RWPE2 (cell line): ENCODE results near the gene LGSN.
"Not testable (repeated sequence)": the region's sequence is repeated elsewhere in the genome, so short reads cannot be mapped to it uniquely, and the experiment has no call there.

Experiments used
- ATAC-seq: fragments of 200-7000 bp; cut with Tn5 transposase; 3 replicates; pipeline ENCODE4 v1.9.1; 2021; ENCODE audit warnings: low read depth
- DNase-seq: peaks from one replicate; pipeline ENCODE4 v3.0.0-alpha.2; 2020; ENCODE audit warnings: low spot score
- H3K27ac ChIP-seq: fragments of 450-650 bp; 2 replicates; pipeline ENCODE4 v1.5.1; 2017; ENCODE audit warnings: mild to moderate bottlenecking; ENCODE audit not compliant: poor library complexity, severe bottlenecking
- H3K27me3 ChIP-seq: fragments of 250-450 bp; sonication (Bioruptor Pico); 2 replicates; pipeline ENCODE4 v1.5.1; 2021; ENCODE audit warnings: mild to moderate bottlenecking, moderate library complexity; ENCODE audit not compliant: insufficient read depth, poor library complexity, severe bottlenecking
- H3K36me3 ChIP-seq: fragments of 250-450 bp; sonication (Bioruptor Pico); 2 replicates; pipeline ENCODE4 v1.5.1; 2020; ENCODE audit warnings: low read depth, mild to moderate bottlenecking, moderate library complexity
- H3K4me1 ChIP-seq: fragments of 250-450 bp; sonication (Bioruptor Pico); 2 replicates; pipeline ENCODE4 v1.5.1; 2021; ENCODE audit warnings: mild to moderate bottlenecking, moderate library complexity; ENCODE audit not compliant: insufficient read depth, poor library complexity, severe bottlenecking
- H3K4me3 ChIP-seq: fragments of 250-450 bp; sonication (Bioruptor Pico); 2 replicates; pipeline ENCODE4 v1.5.1; 2021; ENCODE audit warnings: mild to moderate bottlenecking, moderate library complexity; ENCODE audit not compliant: severe bottlenecking
- H3K9me3 ChIP-seq: fragments of 250-450 bp; sonication (Bioruptor Pico); 2 replicates; pipeline ENCODE4 v1.5.1; 2021; ENCODE audit warnings: mild to moderate bottlenecking, moderate library complexity; ENCODE audit not compliant: severe bottlenecking
- CTCF ChIP-seq: fragments of 450-650 bp; IDR thresholded peaks from one replicate; pipeline ENCODE4 v1.5.1; 2017; ENCODE audit warnings: mild to moderate bottlenecking, moderate library complexity; ENCODE audit not compliant: poor library complexity, severe bottlenecking

Gene LGSN

GRCh38 chr6:63319939-63320338, at the start of gene LGSN:
TSS of gene LGSN (minus strand) at chr6:63319983. CDS start at chr6:63319943, 40 bp downstream.
- Histone ChIP-seq H3K27ac (no peak within 1 kb of the TSS), H3K4me1 (no peaks in the 10 kb centered on the region), H3K4me3 (no peak within 1 kb of the TSS), H3K36me3 (no peaks in the 10 kb centered on the region), H3K27me3 (no peaks in the 10 kb centered on the region), H3K9me3 (no peaks in the 10 kb centered on the region)
- no peak for TF ChIP-seq CTCF
- no peak for DNase-seq
- no peak for ATAC-seq

- H3K9me3 ChIP-seq = no peaks in the 10 kb centered on the region
- H3K4me1 ChIP-seq = no peaks in the 10 kb centered on the region
- no peaks in the 10 kb centered on the region for H3K27me3 ChIP-seq
- no peak for DNase-seq
- H3K27ac ChIP-seq = no peak overlapping the region
- TF ChIP-seq CTCF = no peak
- no peaks in the 10 kb centered on the region for H3K36me3 ChIP-seq
- H3K4me3 ChIP-seq = no peak overlapping the region
- ATAC-seq = no peak
These were observed 48.6 kb upstream of the LGSN start for GRCh38 chr6:63368347-63368746.

- not testable (repeated sequence) for ATAC-seq, DNase-seq, H3K4me3 ChIP-seq, H3K27ac ChIP-seq, H3K9me3 ChIP-seq, H3K36me3 ChIP-seq, H3K4me1 ChIP-seq, H3K27me3 ChIP-seq
These were observed 42.8 kb upstream of the LGSN start for GRCh38 chr6:63362500-63363120.

DNA sequence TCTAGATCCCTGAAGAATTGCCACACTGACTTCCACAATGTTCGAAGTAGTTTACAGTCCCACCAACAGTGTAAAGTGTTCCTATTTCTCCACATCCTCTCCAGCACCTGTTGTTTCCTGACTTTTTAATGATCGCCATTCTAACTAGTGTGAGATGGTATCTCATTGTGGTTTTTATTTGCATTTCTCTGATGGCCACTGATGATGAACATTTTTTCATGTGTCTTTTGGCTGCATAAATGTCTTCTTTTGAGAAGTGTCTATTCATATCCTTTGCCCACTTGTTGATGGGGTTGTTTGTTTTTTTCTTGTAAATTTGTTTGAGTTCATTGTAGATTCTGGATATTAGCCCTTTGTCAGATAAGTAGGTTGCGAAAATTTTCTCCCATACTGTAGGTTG, 37.6 kb upstream of the LGSN start:
- not testable (repeated sequence) for ATAC-seq, DNase-seq, H3K4me1 ChIP-seq, H3K27me3 ChIP-seq, H3K4me3 ChIP-seq, H3K9me3 ChIP-seq, H3K27ac ChIP-seq, H3K36me3 ChIP-seq

- Histone ChIP-seq H3K27ac (no peak overlapping the region), H3K36me3 (no peaks in the 10 kb centered on the region), H3K27me3 (no peaks in the 10 kb centered on the region), H3K4me3 (no peak overlapping the region), H3K9me3 (no peaks in the 10 kb centered on the region), H3K4me1 (no peaks in the 10 kb centered on the region)
- ATAC-seq = no peak
- TF ChIP-seq CTCF = no peak
- DNase-seq = no peak
These were observed 35.8 kb upstream of the LGSN start for GRCh38 chr6:63355632-63356031.

GRCh38 chr6:63353286-63353630, 33.5 kb upstream of the LGSN start:
- Histone ChIP-seq H3K27me3 (no peaks in the 10 kb centered on the region), H3K4me1 (peaks cover 1% of the 10 kb centered on the region), H3K9me3 (no peaks in the 10 kb centered on the region), H3K4me3 (no peak overlapping the region), H3K27ac (no peak overlapping the region), H3K36me3 (no peaks in the 10 kb centered on the region)
- TF ChIP-seq CTCF = peak; percentile 55
- DNase-seq (no peak), ATAC-seq (no peak)
